ENCODE data around the gene ROR1. TPM values are rescaled to one million over a fixed set of nuclear protein-coding genes. Genes with fewer than 3 reads are reported as not detected.

ROR1 gene
- total RNA-seq, 4 donors from 2014 or later = 10.6 to 21.7 (median 15.1) TPM

- H3K9me3 ChIP-seq = no peaks in the 10 kb centered on the region
- no peak overlapping the region for H3K4me3 ChIP-seq
- DNase-seq (ENCODE audit: low spot score in 2 of 2) = no peak
- TF ChIP-seq EP300 (IDR thresholded peaks at IDR 0.05) (no peak), CTCF (IDR thresholded peaks at IDR 0.05) (no peak), POLR2A (IDR thresholded peaks at IDR 0.05) (no peak)
- H3K36me3 ChIP-seq = no peaks in the 10 kb centered on the region
- 34% methylated on average over 2 of the region's 2 CpGs for WGBS
- H3K27me3 ChIP-seq = no peaks in the 10 kb centered on the region
- peaks cover 30% of the 10 kb centered on the region for H3K4me1 ChIP-seq
- H3K27ac ChIP-seq = no peak overlapping the region
Observed at GRCh38 chr1:64073705-64074104, 299.9 kb downstream of the ROR1 start.

GRCh38 chr1:64074767-64075166 is 300.9 kb downstream of the ROR1 start:
- H3K36me3 ChIP-seq = no peaks in the 10 kb centered on the region
- no peak for DNase-seq (ENCODE audit: low spot score in 2 of 2)
- H3K4me3 ChIP-seq = no peak overlapping the region
- H3K9me3 ChIP-seq = no peaks in the 10 kb centered on the region
- H3K27ac ChIP-seq = no peak overlapping the region
- peaks cover 30% of the 10 kb centered on the region for H3K4me1 ChIP-seq
- 63% methylated on average over 4 of the region's 4 CpGs for WGBS
- H3K27me3 ChIP-seq = no peaks in the 10 kb centered on the region
- TF ChIP-seq POLR2A (IDR thresholded peaks at IDR 0.05) (no peak), EP300 (IDR thresholded peaks at IDR 0.05) (no peak), CTCF (IDR thresholded peaks at IDR 0.05) (no peak), POLR2AphosphoS5 (IDR thresholded peaks at IDR 0.05) (no peak)

- Histone ChIP-seq H3K4me1 (peaks cover 26% of the 10 kb centered on the region), H3K27me3 (no peaks in the 10 kb centered on the region), H3K9me3 (no peaks in the 10 kb centered on the region), H3K27ac (no peak overlapping the region), H3K36me3 (no peaks in the 10 kb centered on the region), H3K4me3 (no peak overlapping the region)
- DNase-seq (ENCODE audit: low spot score in 2 of 2) = no peak
- 87% methylated on average over 7 of the region's 8 CpGs for WGBS
- TF ChIP-seq POLR2AphosphoS5 (IDR thresholded peaks at IDR 0.05) = no peak
- no peak for TF ChIP-seq POLR2A (IDR thresholded peaks at IDR 0.05)
- TF ChIP-seq CTCF (IDR thresholded peaks at IDR 0.05) = no peak
- no peak for TF ChIP-seq EP300 (IDR thresholded peaks at IDR 0.05)
Observed at GRCh38 chr1:64077281-64077940, 303.6 kb downstream of the ROR1 start.

GRCh38 chr1:64080941-64081562 is 307.2 kb downstream of the ROR1 start:
- 86% methylated on average over 3 of the region's 3 CpGs for WGBS
- Histone ChIP-seq H3K4me1 (peaks cover 4% of the 10 kb centered on the region), H3K27ac (no peak overlapping the region), H3K27me3 (no peaks in the 10 kb centered on the region), H3K4me3 (no peak overlapping the region), H3K9me3 (no peaks in the 10 kb centered on the region), H3K36me3 (no peaks in the 10 kb centered on the region)
- DNase-seq (ENCODE audit: low spot score in 2 of 2) = no peak
- TF ChIP-seq POLR2AphosphoS5 (IDR thresholded peaks at IDR 0.05) = no peak
- TF ChIP-seq EP300 (IDR thresholded peaks at IDR 0.05) = no peak
- no peak for TF ChIP-seq POLR2A (IDR thresholded peaks at IDR 0.05)
- no peak for TF ChIP-seq CTCF (IDR thresholded peaks at IDR 0.05)

GRCh38 chr1:64082459-64082858 is 308.6 kb downstream of the ROR1 start:
- WGBS = 75% methylated on average over 3 of the region's 3 CpGs

More at GRCh38 chr1:64082459-64082858, 308.6 kb downstream of the ROR1 start:
- Histone ChIP-seq H3K27ac (no peak overlapping the region), H3K4me1 (peaks cover 1% of the 10 kb centered on the region), H3K9me3 (no peaks in the 10 kb centered on the region), H3K27me3 (no peaks in the 10 kb centered on the region), H3K4me3 (no peak overlapping the region), H3K36me3 (no peaks in the 10 kb centered on the region)
- DNase-seq (ENCODE audit: low spot score in 2 of 2) = no peak
- no peak for TF ChIP-seq POLR2AphosphoS5 (IDR thresholded peaks at IDR 0.05)
- no peak for TF ChIP-seq EP300 (IDR thresholded peaks at IDR 0.05)
- TF ChIP-seq POLR2A (IDR thresholded peaks at IDR 0.05) = no peak
- no peak for TF ChIP-seq CTCF (IDR thresholded peaks at IDR 0.05)

Data from suprapubic skin (tissue), 4 donors.